ENCODE measurements around the gene LAMC2. TPM values are rescaled to one million over a fixed set of nuclear protein-coding genes. Genes with fewer than 3 reads are reported as not detected.

The LAMC2 gene
- total RNA-seq, 1 experiment from 2014 or later: 884 TPM

DNA sequence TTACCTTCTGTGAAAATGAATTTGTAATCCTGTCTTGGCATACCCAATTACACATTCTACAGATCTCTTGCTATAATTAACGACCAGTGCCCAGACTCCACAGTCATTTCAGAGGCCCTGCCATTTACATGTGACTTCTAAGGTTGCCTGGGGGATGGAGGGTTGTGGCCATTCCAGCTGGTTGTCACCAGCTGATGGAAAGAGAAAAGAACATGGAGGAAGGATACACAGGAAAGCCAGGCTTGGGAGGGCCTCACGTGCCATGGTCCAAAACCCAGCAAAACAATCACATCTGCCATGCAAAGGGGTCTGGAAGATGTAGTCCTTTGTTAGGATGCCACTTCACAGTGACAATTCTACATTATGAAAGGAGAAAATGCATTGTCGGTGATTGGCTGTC lies 59.3 kb downstream of the LAMC2 start:
- peaks cover 36% of the 10 kb centered on the region for H3K4me1 Mint-ChIP-seq (ENCODE audit: insufficient read depth, unreplicated experiment)
- H3K4me3 Mint-ChIP-seq (ENCODE audit: unreplicated experiment): no peak overlapping the region
- peak overlapping the region; percentile 35 for H3K27ac Mint-ChIP-seq (ENCODE audit: low read depth, unreplicated experiment)
- ChIA-PET POLR2A (interaction anchor here (0.9 to 5.4 kb wide), 7 partner anchors 10 to 185 kb away, joined by 3 to 32 read pairs (median 3); no protein-coding TSS in a partner anchor), CTCF (interaction anchor here (0.7 to 1.6 kb wide), 3 partner anchors 22 to 393 kb away, joined by 3 to 4 read pairs (median 4); no protein-coding TSS in a partner anchor)
- DNase-seq (ENCODE audit: unreplicated experiment): no peak
- no peaks in the 10 kb centered on the region for H3K27me3 Mint-ChIP-seq (ENCODE audit: insufficient read depth, unreplicated experiment)
- BruUV-seq (replicated peaks): no TSS peak
- peaks cover 7% of the 10 kb centered on the region for H3K9me3 Mint-ChIP-seq (ENCODE audit: unreplicated experiment)
- TF ChIP-seq, protein P1, sequence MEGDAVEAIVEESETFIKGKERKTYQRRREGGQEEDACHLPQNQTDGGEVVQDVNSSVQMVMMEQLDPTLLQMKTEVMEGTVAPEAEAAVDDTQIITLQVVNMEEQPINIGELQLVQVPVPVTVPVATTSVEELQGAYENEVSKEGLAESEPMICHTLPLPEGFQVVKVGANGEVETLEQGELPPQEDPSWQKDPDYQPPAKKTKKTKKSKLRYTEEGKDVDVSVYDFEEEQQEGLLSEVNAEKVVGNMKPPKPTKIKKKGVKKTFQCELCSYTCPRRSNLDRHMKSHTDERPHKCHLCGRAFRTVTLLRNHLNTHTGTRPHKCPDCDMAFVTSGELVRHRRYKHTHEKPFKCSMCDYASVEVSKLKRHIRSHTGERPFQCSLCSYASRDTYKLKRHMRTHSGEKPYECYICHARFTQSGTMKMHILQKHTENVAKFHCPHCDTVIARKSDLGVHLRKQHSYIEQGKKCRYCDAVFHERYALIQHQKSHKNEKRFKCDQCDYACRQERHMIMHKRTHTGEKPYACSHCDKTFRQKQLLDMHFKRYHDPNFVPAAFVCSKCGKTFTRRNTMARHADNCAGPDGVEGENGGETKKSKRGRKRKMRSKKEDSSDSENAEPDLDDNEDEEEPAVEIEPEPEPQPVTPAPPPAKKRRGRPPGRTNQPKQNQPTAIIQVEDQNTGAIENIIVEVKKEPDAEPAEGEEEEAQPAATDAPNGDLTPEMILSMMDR (IDR thresholded peaks at IDR 0.05; ENCODE audit: unreplicated experiment): no peak
- peaks cover 67% of the 10 kb centered on the region for H3K36me3 Mint-ChIP-seq (ENCODE audit: insufficient read depth, unreplicated experiment)
- intact Hi-C loops (cut with micrococcal nuclease): no loop called here

DNA sequence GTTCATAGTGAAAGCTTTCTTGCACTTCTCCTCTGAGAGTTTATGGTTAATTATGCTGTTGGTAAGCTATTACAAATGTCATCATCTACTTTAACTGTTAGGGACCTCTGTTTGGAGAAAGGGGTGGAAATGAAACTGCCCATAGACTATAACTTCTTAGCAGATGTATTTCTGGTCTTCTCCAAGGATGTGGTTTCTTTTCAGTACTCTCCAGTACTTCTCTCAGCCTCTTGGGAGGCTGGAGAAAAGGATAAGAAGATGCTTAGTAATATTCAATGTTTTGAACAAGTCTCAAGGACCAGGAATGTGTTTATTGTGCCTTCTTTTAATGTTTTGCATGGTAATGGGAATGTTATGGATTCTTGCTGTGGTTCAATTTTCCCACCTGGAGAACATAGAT lies 60.4 kb downstream of the LAMC2 start:
- intact Hi-C loops (cut with micrococcal nuclease): no loop called here
- TF ChIP-seq, protein P1 (IDR thresholded peaks at IDR 0.05; ENCODE audit: unreplicated experiment): no peak
- no TSS peak for BruUV-seq (replicated peaks)
- Mint-ChIP-seq H3K9me3 (ENCODE audit: unreplicated experiment) (peaks cover 8% of the 10 kb centered on the region), H3K4me3 (ENCODE audit: unreplicated experiment) (no peak overlapping the region), H3K27me3 (ENCODE audit: insufficient read depth, unreplicated experiment) (no peaks in the 10 kb centered on the region), H3K4me1 (ENCODE audit: insufficient read depth, unreplicated experiment) (peaks cover 38% of the 10 kb centered on the region), H3K36me3 (ENCODE audit: insufficient read depth, unreplicated experiment) (peaks cover 57% of the 10 kb centered on the region), H3K27ac (ENCODE audit: low read depth, unreplicated experiment) (no peak overlapping the region)
- DNase-seq (ENCODE audit: unreplicated experiment): no peak
- ChIA-PET POLR2A (interaction anchor here (1.7 to 5.4 kb wide), 3 partner anchors 11 to 32 kb away, joined by 5 to 32 read pairs (median 9); no protein-coding TSS in a partner anchor), CTCF (interaction anchor here (0.5 to 2.0 kb wide), 7 partner anchors 9 to 309 kb away, joined by 3 to 7 read pairs (median 3); no protein-coding TSS in a partner anchor)

DNA sequence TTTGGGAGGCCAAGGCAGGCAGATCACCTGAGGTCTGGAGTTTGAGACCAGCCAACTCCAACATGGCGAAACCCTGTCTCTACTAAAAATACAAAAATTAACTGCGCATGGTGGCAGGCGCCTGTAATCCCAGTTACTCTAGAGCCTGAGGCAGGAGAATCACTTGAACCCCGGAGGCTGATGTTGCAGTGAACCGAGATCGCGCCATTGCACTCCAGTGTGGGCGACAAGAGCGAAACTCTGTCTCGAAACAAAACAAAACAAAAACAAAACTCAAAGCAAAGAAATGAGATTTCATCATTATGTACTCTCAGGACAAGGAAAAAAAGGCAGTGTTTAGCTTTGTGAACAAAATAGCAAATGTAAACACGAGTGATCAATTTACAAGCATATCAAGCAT lies 61.0 kb downstream of the LAMC2 start:
- CTCF ChIA-PET: interaction anchor here (0.6 to 2.0 kb wide), 10 partner anchors 8 to 272 kb away, joined by 3 to 7 read pairs (median 4); no protein-coding TSS in a partner anchor
- Mint-ChIP-seq H3K27ac (ENCODE audit: low read depth, unreplicated experiment) (peak overlapping the region; percentile 47), H3K27me3 (ENCODE audit: insufficient read depth, unreplicated experiment) (no peaks in the 10 kb centered on the region), H3K36me3 (ENCODE audit: insufficient read depth, unreplicated experiment) (peaks cover 50% of the 10 kb centered on the region), H3K4me1 (ENCODE audit: insufficient read depth, unreplicated experiment) (peaks cover 45% of the 10 kb centered on the region), H3K4me3 (ENCODE audit: unreplicated experiment) (no peak overlapping the region), H3K9me3 (ENCODE audit: unreplicated experiment) (peaks cover 14% of the 10 kb centered on the region)
- BruUV-seq (replicated peaks): no TSS peak
- POLR2A ChIA-PET: interaction anchor here (0.6 to 5.4 kb wide), 5 partner anchors 10 to 43 kb away, joined by 3 to 32 read pairs (median 9); no protein-coding TSS in a partner anchor
- intact Hi-C loops (cut with micrococcal nuclease): no loop called here
- TF ChIP-seq, protein P1 (IDR thresholded peaks at IDR 0.05; ENCODE audit: unreplicated experiment): no peak
- DNase-seq (ENCODE audit: unreplicated experiment): no peak

DNA sequence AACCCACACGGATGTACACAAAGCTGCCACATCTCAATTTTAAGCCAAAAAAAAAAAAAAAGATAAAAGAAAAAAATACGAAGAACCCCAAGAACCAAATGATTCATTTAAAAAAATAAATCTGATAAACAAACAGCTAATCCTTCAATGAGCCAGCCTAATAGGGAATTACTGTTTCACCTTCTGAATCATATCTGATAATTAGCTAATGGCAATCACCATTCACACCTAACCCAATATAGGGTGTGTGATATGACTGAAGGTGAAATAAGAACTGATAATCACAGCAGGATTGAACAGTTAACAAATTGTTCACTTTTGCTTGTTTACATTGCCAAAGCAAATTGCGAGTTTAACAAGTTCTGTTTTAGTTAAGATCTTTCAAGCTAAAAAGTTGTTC lies 61.4 kb downstream of the LAMC2 start:
- H3K27me3 Mint-ChIP-seq (ENCODE audit: insufficient read depth, unreplicated experiment): no peaks in the 10 kb centered on the region
- no peak overlapping the region for H3K4me3 Mint-ChIP-seq (ENCODE audit: unreplicated experiment)
- peaks cover 46% of the 10 kb centered on the region for H3K4me1 Mint-ChIP-seq (ENCODE audit: insufficient read depth, unreplicated experiment)
- CTCF ChIA-PET: interaction anchor here (0.7 to 2.0 kb wide), 9 partner anchors 8 to 43 kb away, joined by 3 to 7 read pairs (median 5); no protein-coding TSS in a partner anchor
- H3K36me3 Mint-ChIP-seq (ENCODE audit: insufficient read depth, unreplicated experiment): peaks cover 46% of the 10 kb centered on the region
- H3K9me3 Mint-ChIP-seq (ENCODE audit: unreplicated experiment): peaks cover 15% of the 10 kb centered on the region
- peak overlapping the region; percentile 47 for H3K27ac Mint-ChIP-seq (ENCODE audit: low read depth, unreplicated experiment)
- intact Hi-C loops (cut with micrococcal nuclease): no loop called here
- no TSS peak for BruUV-seq (replicated peaks)
- no peak for DNase-seq (ENCODE audit: unreplicated experiment)
- TF ChIP-seq, protein P1 (IDR thresholded peaks at IDR 0.05; ENCODE audit: unreplicated experiment): no peak
- POLR2A ChIA-PET: interaction anchor here (0.6 to 5.4 kb wide), 7 partner anchors 10 to 44 kb away, joined by 3 to 32 read pairs (median 5); no protein-coding TSS in a partner anchor

Data from MCF 10A (cell line).